IMR-90 (cell line): ENCODE results near the gene ROBO1.

Source experiments
- BHLHE40 ChIP-seq: fragments of 150-350 bp; IDR thresholded peaks from 2 replicates; pipeline ENCODE4 v1.6.1; 2016; ENCODE audit warnings: mild to moderate bottlenecking, low read depth, low read length
- CEBPB ChIP-seq: IDR thresholded peaks from 2 replicates; pipeline ENCODE4 v1.6.1; 2012; ENCODE audit warnings: low read depth, low read length, improper control_type of control experiment
- CHD1 ChIP-seq: IDR thresholded peaks from 2 replicates; pipeline ENCODE4 v1.6.1; 2012; ENCODE audit warnings: low read depth, low read length, improper control_type of control experiment
- CTCF ChIP-seq: conservative IDR thresholded peaks from 2 replicates; pipeline ENCODE4 v1.5.1; 2012; ENCODE audit warnings: mild to moderate bottlenecking, low read depth, low read length, improper control_type of control experiment
- ELK1 ChIP-seq: fragments of 150-350 bp; IDR thresholded peaks from 2 replicates; pipeline ENCODE4 v1.6.1; 2016; ENCODE audit warnings: low read depth, mild to moderate bottlenecking, low read length, moderate library complexity, borderline replicate concordance
- FOS ChIP-seq: fragments of 150-350 bp; IDR thresholded peaks from 2 replicates; pipeline ENCODE4 v1.6.1; 2016; ENCODE audit warnings: low read depth, low read length
- MAZ ChIP-seq: IDR thresholded peaks from 2 replicates; pipeline ENCODE4 v1.6.1; 2012; ENCODE audit warnings: low read depth, mild to moderate bottlenecking, low read length, improper control_type of control experiment, moderate library complexity, borderline replicate concordance
- MXI1 ChIP-seq: IDR thresholded peaks from 2 replicates; pipeline ENCODE4 v1.6.1; 2012; ENCODE audit warnings: low read depth, mild to moderate bottlenecking, low read length, moderate library complexity, borderline replicate concordance
- POLR2A ChIP-seq: IDR thresholded peaks from 2 replicates; pipeline ENCODE4 v1.6.1; 2012; ENCODE audit warnings: mild to moderate bottlenecking, low read depth, low read length
- RAD21 ChIP-seq: IDR thresholded peaks from 2 replicates; pipeline ENCODE4 v1.6.1; 2012; ENCODE audit warnings: low read length, improper control_type of control experiment
- RCOR1 ChIP-seq: IDR thresholded peaks from 2 replicates; pipeline ENCODE4 v1.6.1; 2012; ENCODE audit warnings: mild to moderate bottlenecking, low read length, improper control_type of control experiment; ENCODE audit not compliant: insufficient replicate concordance
- RFX5 ChIP-seq: IDR thresholded peaks from 2 replicates; pipeline ENCODE4 v1.8.0; 2012; ENCODE audit warnings: low read depth, mild to moderate bottlenecking, low read length, moderate library complexity
- SMC3 ChIP-seq: fragments of 150-350 bp; IDR thresholded peaks from 2 replicates; pipeline ENCODE4 v1.6.1; 2016; ENCODE audit warnings: low read depth, mild to moderate bottlenecking, antibody characterized with exemption, low read length, moderate library complexity
- USF2 ChIP-seq: fragments of 150-350 bp; IDR thresholded peaks from 2 replicates; pipeline ENCODE4 v1.6.1; 2017; ENCODE audit warnings: mild to moderate bottlenecking, antibody characterized with exemption, low read length, low read depth

GRCh38 chr3:79011821-79012529 lies 755.8 kb downstream of the ROBO1 start:
- TF ChIP-seq CTCF (no peak), CHD1 (no peak), FOS (no peak), RAD21 (no peak), SMC3 (no peak), RFX5 (no peak), POLR2A (no peak), MAZ (no peak), RCOR1 (no peak), USF2 (no peak), BHLHE40 (no peak), CEBPB (no peak), ELK1 (no peak), MXI1 (no peak)
